MCF 10A (cell line): Measurements from ENCODE around the gene HLCS. TPM values are rescaled to one million over a fixed set of nuclear protein-coding genes. Genes with fewer than 3 reads are reported as not detected.
A peak's percentile ranks its signal among the peaks of the same experiment; 100 is the strongest.

Experiments used
- BruUV-seq: library from RNA; stranded (reverse); fragments of 400-500 nt; replicated peaks from 2 replicates; lab custom pipeline; 2021; lab: Mats Ljungman, UMichigan
- CTCF ChIA-PET: fragments of 300-600 bp; sonication (Branson Sonifier 250); formaldehyde crosslinking; extraction: SDS; loops from one replicate; lab custom pipeline; 2021; ENCODE audit warnings: antibody characterized with exemption, inconsistent platforms; lab: Yijun Ruan, JAX
- POLR2A ChIA-PET: fragments of 300-600, 350-650 bp; sonication (Branson Sonifier 250); formaldehyde crosslinking; extraction: SDS; loops from one replicate; lab custom pipeline; 2020; ENCODE audit warnings: antibody characterized with exemption, inconsistent platforms; lab: Yijun Ruan, JAX
- DNase-seq: peaks from one replicate; pipeline ENCODE4 v3.0.0-alpha.2; 2018; ENCODE audit not compliant: unreplicated experiment
- H3K27ac Mint-ChIP-seq: one replicate; pipeline ENCODE4 v1.8.0; 2022; ENCODE audit warnings: mild to moderate bottlenecking, low read depth, mixed read lengths; ENCODE audit not compliant: unreplicated experiment
- H3K27me3 Mint-ChIP-seq: one replicate; pipeline ENCODE4 v1.8.0; 2022; ENCODE audit warnings: mixed read lengths; ENCODE audit not compliant: insufficient read depth, unreplicated experiment
- H3K36me3 Mint-ChIP-seq: one replicate; pipeline ENCODE4 v1.8.0; 2022; ENCODE audit warnings: mild to moderate bottlenecking, moderate library complexity, mixed read lengths; ENCODE audit not compliant: insufficient read depth, unreplicated experiment
- H3K4me1 Mint-ChIP-seq: one replicate; pipeline ENCODE4 v1.8.0; 2022; ENCODE audit warnings: mixed read lengths; ENCODE audit not compliant: insufficient read depth, unreplicated experiment
- H3K4me3 Mint-ChIP-seq: one replicate; pipeline ENCODE4 v1.8.0; 2022; ENCODE audit warnings: mild to moderate bottlenecking, moderate library complexity, mixed read lengths; ENCODE audit not compliant: unreplicated experiment
- H3K9me3 Mint-ChIP-seq: one replicate; pipeline ENCODE4 v1.8.0; 2022; ENCODE audit warnings: mixed read lengths; ENCODE audit not compliant: unreplicated experiment
- intact Hi-C: fragments of 100-400 bp; cut with micrococcal nuclease; formaldehyde crosslinking; loops from 2 replicates; pipeline ENCODE4 v1.14.1; 2022
- total RNA-seq: library from RNA; stranded (reverse); gene quantifications from 2 replicates; pipeline ENCODE4 v1.2.3, GENCODE V29; 2022
- TF ChIP-seq, protein P1 (sequence below): fragments of 200-600 bp; IDR thresholded peaks from one replicate; pipeline ENCODE4 v1.8.0; 2022; ENCODE audit warnings: antibody characterized with exemption, mild to moderate bottlenecking; ENCODE audit not compliant: unreplicated experiment

Gene HLCS
- total RNA-seq, 1 experiment from 2014 or later = 46.1 TPM

DNA sequence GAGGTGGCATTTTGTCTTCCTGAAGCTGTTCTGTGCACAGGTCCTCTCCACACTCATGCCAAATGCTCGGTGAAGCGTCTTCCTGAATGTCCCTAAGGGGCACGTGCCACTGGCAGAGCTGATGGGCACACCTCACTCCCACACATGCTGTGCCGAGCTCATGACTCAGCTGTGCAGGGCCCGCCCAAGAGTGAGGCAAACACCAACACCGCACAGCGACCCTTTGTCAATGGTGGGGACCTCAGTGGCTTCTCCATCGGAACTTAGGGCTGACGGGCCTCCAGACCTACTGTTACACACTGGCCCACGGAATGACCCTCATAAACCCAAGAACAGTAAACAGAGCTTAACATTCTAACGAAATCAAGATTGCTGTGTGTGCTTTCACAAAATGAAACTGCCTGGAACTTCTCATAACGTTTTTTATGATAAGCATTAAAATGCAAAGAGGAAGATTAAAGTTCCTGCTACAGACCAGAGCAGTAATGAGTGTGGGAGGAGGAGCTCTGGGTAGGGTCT lies 178.3 kb downstream of the HLCS start:
- Mint-ChIP-seq H3K9me3 (no peaks in the 10 kb centered on the region), H3K4me3 (peak overlapping the region; percentile 59), H3K36me3 (peaks cover 4% of the 10 kb centered on the region), H3K4me1 (peaks cover 24% of the 10 kb centered on the region), H3K27ac (peak overlapping the region; percentile 69), H3K27me3 (no peaks in the 10 kb centered on the region)
- BruUV-seq = no TSS peak
- CTCF ChIA-PET = interaction anchor here (0.5 to 1.1 kb wide), 2 partner anchors 24 to 360 kb away, joined by 3 to 4 read pairs; no protein-coding TSS in a partner anchor
- peak; percentile 70 for DNase-seq
- POLR2A ChIA-PET = interaction anchor here (0.9 to 2.0 kb wide), 5 partner anchors 14 to 58 kb away, joined by 3 to 8 read pairs (median 3); no protein-coding TSS in a partner anchor
- TF ChIP-seq, protein P1, sequence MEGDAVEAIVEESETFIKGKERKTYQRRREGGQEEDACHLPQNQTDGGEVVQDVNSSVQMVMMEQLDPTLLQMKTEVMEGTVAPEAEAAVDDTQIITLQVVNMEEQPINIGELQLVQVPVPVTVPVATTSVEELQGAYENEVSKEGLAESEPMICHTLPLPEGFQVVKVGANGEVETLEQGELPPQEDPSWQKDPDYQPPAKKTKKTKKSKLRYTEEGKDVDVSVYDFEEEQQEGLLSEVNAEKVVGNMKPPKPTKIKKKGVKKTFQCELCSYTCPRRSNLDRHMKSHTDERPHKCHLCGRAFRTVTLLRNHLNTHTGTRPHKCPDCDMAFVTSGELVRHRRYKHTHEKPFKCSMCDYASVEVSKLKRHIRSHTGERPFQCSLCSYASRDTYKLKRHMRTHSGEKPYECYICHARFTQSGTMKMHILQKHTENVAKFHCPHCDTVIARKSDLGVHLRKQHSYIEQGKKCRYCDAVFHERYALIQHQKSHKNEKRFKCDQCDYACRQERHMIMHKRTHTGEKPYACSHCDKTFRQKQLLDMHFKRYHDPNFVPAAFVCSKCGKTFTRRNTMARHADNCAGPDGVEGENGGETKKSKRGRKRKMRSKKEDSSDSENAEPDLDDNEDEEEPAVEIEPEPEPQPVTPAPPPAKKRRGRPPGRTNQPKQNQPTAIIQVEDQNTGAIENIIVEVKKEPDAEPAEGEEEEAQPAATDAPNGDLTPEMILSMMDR = no peak
- intact Hi-C loops = loop anchor here (10.0 kb wide), 1 partner anchor 127 kb away; no protein-coding TSS in a partner anchor

DNA sequence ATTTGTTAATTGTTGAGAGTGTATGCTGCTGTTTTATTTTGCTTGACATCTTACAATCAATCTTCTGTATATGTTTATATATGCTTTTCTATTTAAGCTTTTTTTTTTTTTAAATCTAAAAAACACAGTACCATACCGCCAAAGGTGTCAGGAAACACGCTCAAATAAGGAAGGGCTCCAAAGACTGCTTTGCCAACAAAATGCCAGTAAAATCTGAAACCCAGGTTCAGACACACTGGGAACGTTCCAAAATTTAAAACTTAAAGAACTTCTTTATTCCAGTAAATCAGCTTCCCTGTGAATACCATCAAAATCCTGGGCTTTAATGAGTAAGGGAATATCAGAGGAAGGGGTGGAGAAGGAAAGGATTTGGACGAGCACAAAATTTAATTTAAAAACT lies 180.3 kb downstream of the HLCS start:
- no peaks in the 10 kb centered on the region for H3K27me3 Mint-ChIP-seq
- no TSS peak for BruUV-seq

DNA sequence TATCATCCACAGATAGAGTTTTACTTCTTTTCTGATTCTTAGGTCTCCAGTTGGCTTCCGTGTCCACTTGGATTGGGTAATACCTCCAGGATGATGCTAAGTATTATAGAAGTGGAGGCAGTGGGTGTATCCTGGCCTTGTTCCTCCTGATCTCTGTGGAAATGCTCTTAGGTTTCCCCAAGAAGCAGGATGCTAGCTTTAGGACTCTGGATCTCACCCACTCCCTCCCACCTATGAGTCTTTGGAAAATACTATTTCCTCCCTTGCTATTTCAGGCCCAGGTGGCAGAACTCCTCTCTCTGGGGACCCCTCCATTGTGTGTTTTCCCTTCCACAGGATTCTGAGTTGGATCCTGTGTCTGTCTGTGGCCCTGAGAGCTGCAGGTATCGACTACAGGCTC lies 180.9 kb downstream of the HLCS start:
- H3K27me3 Mint-ChIP-seq = no peaks in the 10 kb centered on the region
- no TSS peak for BruUV-seq
- H3K27ac Mint-ChIP-seq = no peak overlapping the region

More for the DNA sequence above, 180.3 kb downstream of the HLCS start:
- TF ChIP-seq, protein P1 = no peak
- intact Hi-C loops = loop anchor here (10.0 kb wide), 1 partner anchor 129 kb away; no protein-coding TSS in a partner anchor
- peaks cover 4% of the 10 kb centered on the region for H3K36me3 Mint-ChIP-seq
- no peak overlapping the region for H3K4me3 Mint-ChIP-seq
- ChIA-PET CTCF (interaction anchor here (0.6 to 0.7 kb wide), 2 partner anchors 69 to 198 kb away, joined by 3 read pairs; no protein-coding TSS in a partner anchor), POLR2A (interaction anchor here (0.7 to 1.1 kb wide), 3 partner anchors 13 to 576 kb away, joined by 3 to 7 read pairs (median 3); no protein-coding TSS in a partner anchor)
- no peaks in the 10 kb centered on the region for H3K9me3 Mint-ChIP-seq
- H3K4me1 Mint-ChIP-seq = peaks cover 24% of the 10 kb centered on the region
- no peak overlapping the region for H3K27ac Mint-ChIP-seq
- DNase-seq = no peak

DNA sequence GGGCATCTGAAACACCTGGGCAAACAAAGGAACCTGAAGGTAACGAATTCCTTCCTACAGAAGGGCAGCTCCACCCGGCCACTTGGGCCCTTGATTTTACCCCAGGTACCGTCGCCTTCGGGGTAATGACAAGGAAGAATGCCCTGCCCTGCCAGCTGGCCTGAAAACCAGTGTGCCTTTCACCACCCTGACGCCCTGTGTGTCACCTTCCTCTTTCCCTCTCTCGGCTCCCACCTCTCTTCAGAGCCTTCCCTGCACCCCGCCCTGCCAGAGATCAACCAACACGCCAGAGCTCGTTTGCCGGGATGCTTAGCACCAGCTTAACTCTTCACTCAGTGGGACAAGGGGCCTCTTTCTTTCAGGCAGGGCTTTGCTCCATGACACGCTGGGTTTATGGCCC lies 181.5 kb downstream of the HLCS start:
- H3K27ac Mint-ChIP-seq = no peak overlapping the region
- H3K27me3 Mint-ChIP-seq = no peaks in the 10 kb centered on the region
- H3K4me1 Mint-ChIP-seq = peaks cover 24% of the 10 kb centered on the region
- H3K9me3 Mint-ChIP-seq = no peaks in the 10 kb centered on the region
- no peak for DNase-seq
- ChIA-PET POLR2A (interaction anchor here (0.6 to 1.5 kb wide), 5 partner anchors 10 to 123 kb away, joined by 3 to 5 read pairs (median 4); no protein-coding TSS in a partner anchor), CTCF (interaction anchor here (1.8 kb wide), 1 partner anchor 133 kb away, joined by 5 read pairs; no protein-coding TSS in a partner anchor)
- BruUV-seq = no TSS peak
- H3K4me3 Mint-ChIP-seq = no peak overlapping the region
- intact Hi-C loops = loop anchor here (10.0 kb wide), 1 partner anchor 130 kb away; no protein-coding TSS in a partner anchor
- H3K36me3 Mint-ChIP-seq = peaks cover 8% of the 10 kb centered on the region
- TF ChIP-seq, protein P1 = no peak

More for the DNA sequence above, 180.9 kb downstream of the HLCS start:
- intact Hi-C loops = loop anchor here (10.0 kb wide), 1 partner anchor 129 kb away; no protein-coding TSS in a partner anchor
- H3K4me1 Mint-ChIP-seq = peaks cover 24% of the 10 kb centered on the region
- CTCF ChIA-PET = interaction anchor here (0.6 kb wide), 1 partner anchor 69 kb away, joined by 3 read pairs; no protein-coding TSS in a partner anchor
- TF ChIP-seq, protein P1 = no peak
- H3K9me3 Mint-ChIP-seq = no peaks in the 10 kb centered on the region
- POLR2A ChIA-PET = interaction anchor here (1.1 kb wide), 1 partner anchor 12 kb away, joined by 7 read pairs; no protein-coding TSS in a partner anchor
- DNase-seq = no peak
- H3K4me3 Mint-ChIP-seq = no peak overlapping the region
- peaks cover 4% of the 10 kb centered on the region for H3K36me3 Mint-ChIP-seq
